Measurements from ENCODE around the gene RAX. TPM values are rescaled to one million over a fixed set of nuclear protein-coding genes. Genes with fewer than 3 reads are reported as not detected.

Gene RAX
- total RNA-seq, 1 experiment from 2014 or later = 0.37 TPM

- H3K4me1 Mint-ChIP-seq = peaks cover 0 to 3% of the 10 kb centered on the region in 2 experiments; a peak in 1 of 4 replicates
- peaks cover 49% of the 10 kb centered on the region for H3K27me3 Mint-ChIP-seq (ENCODE audit: low read depth)
These were observed 30.5 kb upstream of the RAX start for GRCh38 chr18:59303656-59304195.

More at GRCh38 chr18:59303656-59304195, 30.5 kb upstream of the RAX start:
- Mint-ChIP-seq H3K27ac (no peak overlapping the region), H3K4me3 (no peak overlapping the region), H3K36me3 (ENCODE audit: insufficient read depth in 1 of 3, low read depth in 3 of 3) (no peaks in the 10 kb centered on the region), H3K9me3 (no peaks in the 10 kb centered on the region)
- Histone ChIP-seq H3K9ac (ENCODE audit: extremely low read depth, insufficient read length, low read length) (no peak overlapping the region), H3K4me1 (ENCODE audit: insufficient read depth, low read length) (no peaks in the 10 kb centered on the region), H3K18ac (ENCODE audit: insufficient read length, low read depth, low read length) (no peak overlapping the region), H4K8ac (replicated peaks; ENCODE audit: insufficient read length, low read depth, low read length) (no peak overlapping the region), H2BK12ac (ENCODE audit: insufficient read length, low read depth, low read length) (no peak overlapping the region), H2BK15ac (ENCODE audit: low read depth, low read length) (no peak overlapping the region), H3K14ac (ENCODE audit: insufficient read depth, low read length) (no peak overlapping the region), H3K79me1 (ENCODE audit: insufficient read depth, low read depth, low read length, poor library complexity, severe bottlenecking) (no peaks in the 10 kb centered on the region), H4K91ac (ENCODE audit: insufficient read length, low read depth, low read length) (no peak overlapping the region), H3K56ac (ENCODE audit: insufficient read length, low read depth, low read length) (no peak overlapping the region), H2AK5ac (ENCODE audit: insufficient read length, low read length) (no peak overlapping the region), H2AFZ (ENCODE audit: low read length) (no peak overlapping the region), H3K27ac (ENCODE audit: insufficient read length, low read depth, low read length) (no peak overlapping the region), H3K23me2 (ENCODE audit: insufficient read length, low read depth, low read length, poor library complexity, severe bottlenecking) (no peaks in the 10 kb centered on the region), H3K9me3 (ENCODE audit: control insufficient read depth, low read depth, low read length) (no peaks in the 10 kb centered on the region), H2BK5ac (ENCODE audit: insufficient read length, low read length) (no peak overlapping the region), H3K4me2 (ENCODE audit: insufficient read depth, insufficient read length, low read length) (no peak overlapping the region), H4K5ac (ENCODE audit: insufficient read length, low read depth, low read length) (no peak overlapping the region), H3T11ph (ENCODE audit: low read length) (no peak overlapping the region), H3K27me3 (ENCODE audit: insufficient read depth, low read length) (no peaks in the 10 kb centered on the region), H2BK20ac (ENCODE audit: low read depth, low read length, poor library complexity, severe bottlenecking) (no peak overlapping the region), H3K79me2 (ENCODE audit: insufficient read depth, low read length) (no peaks in the 10 kb centered on the region), H2BK120ac (ENCODE audit: low read depth, low read length, poor library complexity, severe bottlenecking) (no peak overlapping the region), H3K23ac (ENCODE audit: insufficient read length, low read depth, low read length) (no peak overlapping the region), H3K4ac (ENCODE audit: low read depth, low read length) (no peak overlapping the region), H4K20me1 (ENCODE audit: control insufficient read depth, insufficient read depth, insufficient read length) (no peaks in the 10 kb centered on the region)
- no CpG with 5 or more reads among the region's 9 CpGs for WGBS (ENCODE audit: extremely low coverage, insufficient read length, low lambda C conversion rate)
- TF ChIP-seq, protein P1, sequence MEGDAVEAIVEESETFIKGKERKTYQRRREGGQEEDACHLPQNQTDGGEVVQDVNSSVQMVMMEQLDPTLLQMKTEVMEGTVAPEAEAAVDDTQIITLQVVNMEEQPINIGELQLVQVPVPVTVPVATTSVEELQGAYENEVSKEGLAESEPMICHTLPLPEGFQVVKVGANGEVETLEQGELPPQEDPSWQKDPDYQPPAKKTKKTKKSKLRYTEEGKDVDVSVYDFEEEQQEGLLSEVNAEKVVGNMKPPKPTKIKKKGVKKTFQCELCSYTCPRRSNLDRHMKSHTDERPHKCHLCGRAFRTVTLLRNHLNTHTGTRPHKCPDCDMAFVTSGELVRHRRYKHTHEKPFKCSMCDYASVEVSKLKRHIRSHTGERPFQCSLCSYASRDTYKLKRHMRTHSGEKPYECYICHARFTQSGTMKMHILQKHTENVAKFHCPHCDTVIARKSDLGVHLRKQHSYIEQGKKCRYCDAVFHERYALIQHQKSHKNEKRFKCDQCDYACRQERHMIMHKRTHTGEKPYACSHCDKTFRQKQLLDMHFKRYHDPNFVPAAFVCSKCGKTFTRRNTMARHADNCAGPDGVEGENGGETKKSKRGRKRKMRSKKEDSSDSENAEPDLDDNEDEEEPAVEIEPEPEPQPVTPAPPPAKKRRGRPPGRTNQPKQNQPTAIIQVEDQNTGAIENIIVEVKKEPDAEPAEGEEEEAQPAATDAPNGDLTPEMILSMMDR (conservative IDR thresholded peaks at IDR 0.05) = no peak
- DNase-seq = no peak
